CD14-positive monocyte (primary cell): ENCODE measurements around the gene NPAS3. TPM values are rescaled to one million over a fixed set of nuclear protein-coding genes. Genes with fewer than 3 reads are reported as not detected.

Experiments
- DNase-seq, 3 donors: peaks; one replicate each; pipeline ENCODE4 v3.0.0-alpha.2; 2011 to 2022
- H2AFZ ChIP-seq: 2 replicates; pipeline ENCODE4 v1.6.0; 2012; ENCODE audit warnings: mild to moderate bottlenecking, low read depth, low read length, inconsistent platforms; ENCODE audit not compliant: insufficient read depth, poor library complexity, severe bottlenecking
- H3K27ac ChIP-seq, 2 donors: 1 replicate in 1 of 2; 2 replicates in 1 of 2; pipeline ENCODE4 v1.5.1; 2012 to 2013; ENCODE audit warnings: low read length in 2 of 2, control low read depth in 1 of 2, inconsistent platforms in 1 of 2, low read depth in 1 of 2, mild to moderate bottlenecking in 1 of 2
- H3K27me3 ChIP-seq, 2 donors: one replicate each; pipeline versions ENCODE4 v1.6.0 to v1.6.1; 2011 to 2013; ENCODE audit warnings: low read length in 2 of 2; ENCODE audit not compliant: control insufficient read depth in 2 of 2, insufficient read depth in 2 of 2
- H3K36me3 ChIP-seq, 2 donors: replicated peaks in 1 of 2; 1 replicate in 1 of 2; 2 replicates in 1 of 2; pipeline versions ENCODE4 v1.5.1 to v1.6.1; 2012 to 2013; ENCODE audit warnings: low read length in 2 of 2, control low read depth in 1 of 2, inconsistent platforms in 1 of 2, mild to moderate bottlenecking in 1 of 2; ENCODE audit not compliant: insufficient read depth in 2 of 2, control insufficient read depth in 1 of 2
- H3K4me1 ChIP-seq, 2 donors: 1 replicate in 1 of 2; 2 replicates in 1 of 2; pipeline versions ENCODE4 v1.5.1 to v1.6.1; 2012 to 2013; ENCODE audit warnings: low read length in 2 of 2, control low read depth in 1 of 2, inconsistent platforms in 1 of 2, mild to moderate bottlenecking in 1 of 2, moderate library complexity in 1 of 2; ENCODE audit not compliant: insufficient read depth in 2 of 2, control insufficient read depth in 1 of 2
- H3K4me2 ChIP-seq: replicated peaks from 2 replicates; pipeline ENCODE3; 2012; ENCODE audit warnings: low read length, moderate library complexity, mild to moderate bottlenecking; ENCODE audit not compliant: poor library complexity, severe bottlenecking; ENCODE audit errors: extremely low read depth
- H3K4me3 ChIP-seq, 3 experiments: fragments of 200-600 bp in 1 of 3; sonication (generic) in 1 of 3; replicated peaks in 1 of 3; 1 replicate in 2 of 3; 2 replicates in 1 of 3; pipeline ENCODE4 v1.5.1; 2011 to 2013; ENCODE audit warnings: low read length in 3 of 3, mild to moderate bottlenecking in 3 of 3, control low read depth in 2 of 3, low read depth in 2 of 3, inconsistent platforms in 1 of 3, moderate library complexity in 1 of 3
- H3K79me2 ChIP-seq: 2 replicates; pipeline ENCODE4 v1.6.0; 2012; ENCODE audit warnings: mild to moderate bottlenecking, control low read depth, inconsistent platforms, low read length, moderate library complexity; ENCODE audit not compliant: insufficient read depth
- H3K9ac ChIP-seq: 2 replicates; pipeline ENCODE4 v1.6.0; 2017; ENCODE audit warnings: low read length, mild to moderate bottlenecking; ENCODE audit not compliant: insufficient read depth, poor library complexity, severe bottlenecking
- H3K9me3 ChIP-seq, 2 donors: replicated peaks in 1 of 2; 1 replicate in 1 of 2; 2 replicates in 1 of 2; pipeline versions ENCODE4 v1.5.1 to v1.6.1; 2012 to 2013; ENCODE audit warnings: low read length in 2 of 2, control low read depth in 1 of 2; ENCODE audit not compliant: control insufficient read depth in 1 of 2, insufficient read depth in 1 of 2
- H4K20me1 ChIP-seq: 2 replicates; pipeline ENCODE4 v1.6.0; 2012; ENCODE audit warnings: mild to moderate bottlenecking, low read length, control low read depth, moderate library complexity; ENCODE audit not compliant: insufficient read depth
- H3K27ac Mint-ChIP-seq, 7 donors: one replicate each; pipeline ENCODE4 v1.8.0; 2020; ENCODE audit warnings: mild to moderate bottlenecking in 7 of 7, mixed read lengths in 7 of 7, moderate library complexity in 6 of 7, inconsistent platforms in 2 of 7
- H3K27me3 Mint-ChIP-seq, 3 donors: one replicate each; pipeline ENCODE4 v1.8.0; 2021 to 2022; ENCODE audit warnings: low read depth in 3 of 3, mild to moderate bottlenecking in 3 of 3, mixed read lengths in 3 of 3, moderate library complexity in 3 of 3, inconsistent platforms in 1 of 3
- H3K36me3 Mint-ChIP-seq, 2 donors: one replicate each; pipeline ENCODE4 v1.8.0; 2020; ENCODE audit warnings: mixed read lengths in 2 of 2, inconsistent platforms in 1 of 2, mild to moderate bottlenecking in 1 of 2
- H3K4me1 Mint-ChIP-seq: one replicate; pipeline ENCODE4 v1.8.0; 2020; ENCODE audit warnings: mild to moderate bottlenecking, mixed read lengths
- H3K4me3 Mint-ChIP-seq, 2 donors: one replicate each; pipeline ENCODE4 v1.8.0; 2020; ENCODE audit warnings: mild to moderate bottlenecking in 2 of 2, mixed read lengths in 2 of 2, moderate library complexity in 1 of 2
- H3K9me3 Mint-ChIP-seq, 7 donors: one replicate each; pipeline ENCODE4 v1.8.0; 2020 to 2022; ENCODE audit warnings: mixed read lengths in 7 of 7, mild to moderate bottlenecking in 6 of 7, moderate library complexity in 6 of 7, inconsistent platforms in 2 of 7
- CTCF ChIP-seq: fragments of 200-600 bp; IDR thresholded peaks from one replicate; pipeline ENCODE4 v1.8.0; 2022; ENCODE audit warnings: antibody characterized with exemption, mild to moderate bottlenecking
- WGBS: methylation state at CpG from one replicate; pipeline ENCODE4 v1.1.5; 2013; ENCODE audit warnings: missing lambda C conversion rate; ENCODE audit not compliant: insufficient coverage; 5-methylcytosine and 5-hydroxymethylcytosine counted together
- intact Hi-C, 2 donors: fragments of 100-400 bp; cut with micrococcal nuclease; formaldehyde crosslinking; loops; one replicate each; pipeline versions ENCODE4 v1.15.0 to v1.15.1; 2023
- polyA plus RNA-seq, 3 donors: library from polyadenylated mRNA; depleted of rRNA in 1 of 3; unstranded in 2 of 3; stranded (reverse) in 1 of 3; fragments of 300-500 nt in 2 of 3; fragments of >200 nt in 1 of 3; fragmentation: Illumina TruSeq in 2 of 3; gene quantifications; 1 replicate in 2 of 3; 2 replicates in 1 of 3; pipeline ENCODE4 v1.2.3, GENCODE V29; 2012 to 2021

The NPAS3 gene
- polyA plus RNA-seq, 3 donors, result not detected

- no CpG with 5 or more reads among the region's 3 CpGs for WGBS
- intact Hi-C loops, result no loop called here
- H3K27me3 ChIP-seq, result no peaks in the 10 kb centered on the region
- DNase-seq, result no peak
- no peak overlapping the region for H2AFZ ChIP-seq
- Mint-ChIP-seq H3K27me3 (peaks cover 0 to 7% (median 3%) of the 10 kb centered on the region in 3 donors), H3K36me3 (no peaks in the 10 kb centered on the region), H3K9me3 (peaks cover 0 to 5% (median 0%) of the 10 kb centered on the region in 7 donors), H3K4me1 (no peaks in the 10 kb centered on the region), H3K27ac (no peak overlapping the region), H3K4me3 (no peak overlapping the region)
- no peak for TF ChIP-seq CTCF
- no peaks in the 10 kb centered on the region for H4K20me1 ChIP-seq
- H3K4me3 ChIP-seq, result no peak overlapping the region
- H3K4me2 ChIP-seq, result no peak overlapping the region
- no peak overlapping the region for H3K9ac ChIP-seq
- H3K4me1 ChIP-seq, result no peaks in the 10 kb centered on the region
- H3K27ac ChIP-seq, result no peak overlapping the region
- no peaks in the 10 kb centered on the region for H3K9me3 ChIP-seq
- no peaks in the 10 kb centered on the region for H3K79me2 ChIP-seq
- no peaks in the 10 kb centered on the region for H3K36me3 ChIP-seq
Measured at GRCh38 chr14:33709711-33710110, 771.0 kb downstream of the NPAS3 start.

- Histone ChIP-seq H3K4me2 (no peak overlapping the region), H3K4me3 (no peak overlapping the region), H3K27ac (no peak overlapping the region), H3K4me1 (no peaks in the 10 kb centered on the region), H3K9me3 (no peaks in the 10 kb centered on the region), H4K20me1 (no peaks in the 10 kb centered on the region), H3K79me2 (no peaks in the 10 kb centered on the region), H3K9ac (no peak overlapping the region), H3K36me3 (no peaks in the 10 kb centered on the region), H2AFZ (no peak overlapping the region), H3K27me3 (no peaks in the 10 kb centered on the region)
- TF ChIP-seq CTCF, result no peak
- Mint-ChIP-seq H3K27me3 (peaks cover 0 to 7% (median 2%) of the 10 kb centered on the region in 3 donors), H3K27ac (no peak overlapping the region), H3K9me3 (peaks cover 0 to 5% (median 0%) of the 10 kb centered on the region in 7 donors), H3K4me1 (no peaks in the 10 kb centered on the region), H3K4me3 (no peak overlapping the region), H3K36me3 (no peaks in the 10 kb centered on the region)
- intact Hi-C loops, result no loop called here
- no peak for DNase-seq
- WGBS, result 88% methylated on average over 4 of the region's 7 CpGs
Measured at GRCh38 chr14:33710273-33710672, 771.6 kb downstream of the NPAS3 start.
